WTC11 (cell line): ENCODE results near the gene LARGE1. TPM values are rescaled to one million over a fixed set of nuclear protein-coding genes. Genes with fewer than 3 reads are reported as not detected.

Experiments
- ATAC-seq: fragments of 200-7000 bp; cut with Tn5 transposase; 2 replicates; pipeline ENCODE4 v1.10.0; 2021; ENCODE audit warnings: mild to moderate bottlenecking, moderate library complexity
- CTCF ChIA-PET: fragments of 300-600 bp; sonication (Branson Sonifier 250); formaldehyde crosslinking; loops from one replicate; lab custom pipeline; 2021; ENCODE audit warnings: antibody characterized with exemption; lab: Charles Lee
- POLR2A ChIA-PET: fragments of 350-600 bp; sonication (Branson Sonifier 250); formaldehyde crosslinking; loops from one replicate; lab custom pipeline; 2021; ENCODE audit warnings: antibody characterized with exemption; lab: Charles Lee
- DNase-seq: peaks from one replicate; pipeline ENCODE4 v3.0.0; 2021; ENCODE audit warnings: low spot score
- H3K27ac Mint-ChIP-seq: 2 replicates; pipeline ENCODE4 v1.8.0; 2021; ENCODE audit warnings: mixed read lengths
- H3K27me3 Mint-ChIP-seq: 2 replicates; pipeline ENCODE4 v1.8.0; 2021; ENCODE audit warnings: low read depth, mild to moderate bottlenecking, moderate library complexity, mixed read lengths
- H3K36me3 Mint-ChIP-seq: 2 replicates; pipeline ENCODE4 v1.8.0; 2021; ENCODE audit warnings: mixed read lengths
- H3K4me1 Mint-ChIP-seq: 2 replicates; pipeline ENCODE4 v1.8.0; 2022; ENCODE audit warnings: mixed read lengths
- H3K4me3 Mint-ChIP-seq: 2 replicates; pipeline ENCODE4 v1.8.0; 2021; ENCODE audit warnings: mild to moderate bottlenecking, moderate library complexity, mixed read lengths
- H3K9me3 Mint-ChIP-seq: 2 replicates; pipeline ENCODE4 v1.8.0; 2021; ENCODE audit warnings: mixed read lengths
- ATF1 ChIP-seq: sonication (generic); formaldehyde crosslinking; IDR thresholded peaks from 2 replicates; pipeline ENCODE4 v1.8.1; 2023; ENCODE audit warnings: mild to moderate bottlenecking, moderate library complexity, missing genetic modification reagents
- CREM ChIP-seq: sonication (generic); formaldehyde crosslinking; IDR thresholded peaks from 2 replicates; pipeline ENCODE4 v1.8.1; 2022; ENCODE audit warnings: mild to moderate bottlenecking, missing genetic modification reagents, moderate library complexity
- ELF4 ChIP-seq: sonication (generic); formaldehyde crosslinking; IDR thresholded peaks from 2 replicates; pipeline ENCODE4 v1.8.1; 2022; ENCODE audit warnings: low read depth, mild to moderate bottlenecking, moderate library complexity, missing genetic modification reagents
- EMX1 ChIP-seq: fragments of 250-450 bp; sonication (Bioruptor Pico); IDR thresholded peaks from 2 replicates; pipeline ENCODE4 v1.8.0; 2021; ENCODE audit warnings: mild to moderate bottlenecking
- ESRRA ChIP-seq: sonication (generic); formaldehyde crosslinking; IDR thresholded peaks from 2 replicates; pipeline ENCODE4 v1.8.1; 2022; ENCODE audit warnings: mild to moderate bottlenecking, missing genetic modification reagents, borderline replicate concordance
- FOXK1 ChIP-seq: sonication (generic); formaldehyde crosslinking; IDR thresholded peaks from 2 replicates; pipeline ENCODE4 v1.8.0; 2022; ENCODE audit warnings: mild to moderate bottlenecking, moderate library complexity, missing genetic modification reagents
- FOXP1 ChIP-seq: sonication (generic); formaldehyde crosslinking; IDR thresholded peaks from 2 replicates; pipeline ENCODE4 v1.8.0; 2022; ENCODE audit warnings: missing genetic modification reagents, mild to moderate bottlenecking, moderate library complexity, borderline replicate concordance
- GABPB1 ChIP-seq: sonication (generic); formaldehyde crosslinking; IDR thresholded peaks from 2 replicates; pipeline ENCODE4 v1.8.1; 2023; ENCODE audit warnings: mild to moderate bottlenecking, missing genetic modification reagents
- JUN ChIP-seq: sonication (generic); formaldehyde crosslinking; IDR thresholded peaks from 2 replicates; pipeline ENCODE4 v1.8.0; 2023; ENCODE audit warnings: mild to moderate bottlenecking, missing genetic modification reagents
- NR2C2 ChIP-seq: sonication (generic); formaldehyde crosslinking; IDR thresholded peaks from 2 replicates; pipeline ENCODE4 v1.8.0; 2022; ENCODE audit warnings: mild to moderate bottlenecking, missing genetic modification reagents
- NR3C1 ChIP-seq: sonication (generic); formaldehyde crosslinking; conservative IDR thresholded peaks from 2 replicates; pipeline ENCODE4 v1.8.1; 2023; ENCODE audit warnings: low read depth, mild to moderate bottlenecking, missing genetic modification reagents
- RELA ChIP-seq: sonication (generic); formaldehyde crosslinking; IDR thresholded peaks from 2 replicates; pipeline ENCODE4 v1.8.1; 2022; ENCODE audit warnings: missing genetic modification reagents, mild to moderate bottlenecking, borderline replicate concordance
- SMAD3 ChIP-seq: sonication (generic); formaldehyde crosslinking; IDR thresholded peaks from 2 replicates; pipeline ENCODE4 v1.8.0; 2022; ENCODE audit warnings: missing genetic modification reagents, mild to moderate bottlenecking, borderline replicate concordance
- SP1 ChIP-seq: sonication (generic); formaldehyde crosslinking; conservative IDR thresholded peaks from 2 replicates; pipeline ENCODE4 v1.8.1; 2022; ENCODE audit warnings: missing genetic modification reagents
- TEAD1 ChIP-seq: sonication (generic); formaldehyde crosslinking; IDR thresholded peaks from 2 replicates; pipeline ENCODE4 v1.8.0; 2022; ENCODE audit warnings: mild to moderate bottlenecking, missing genetic modification reagents
- TP53 ChIP-seq: sonication (generic); formaldehyde crosslinking; IDR thresholded peaks from 2 replicates; pipeline ENCODE4 v1.8.1; 2023; ENCODE audit warnings: mild to moderate bottlenecking, missing genetic modification reagents
- ZBTB21 ChIP-seq: sonication (generic); formaldehyde crosslinking; IDR thresholded peaks from 2 replicates; pipeline ENCODE4 v1.8.1; 2023; ENCODE audit warnings: mild to moderate bottlenecking, missing genetic modification reagents, borderline replicate concordance
- ZNF219 ChIP-seq: sonication (generic); formaldehyde crosslinking; IDR thresholded peaks from 2 replicates; pipeline ENCODE4 v1.8.0; 2023; ENCODE audit warnings: missing genetic modification reagents, mild to moderate bottlenecking, borderline replicate concordance
- ZNF263 ChIP-seq: sonication (generic); formaldehyde crosslinking; IDR thresholded peaks from 2 replicates; pipeline ENCODE4 v1.8.1; 2022; ENCODE audit warnings: low read depth, mild to moderate bottlenecking, moderate library complexity, missing genetic modification reagents
- ZNF396 ChIP-seq: fragments of 250-450 bp; sonication (Bioruptor Pico); IDR thresholded peaks from 2 replicates; pipeline ENCODE4 v1.8.0; 2021; ENCODE audit warnings: mild to moderate bottlenecking, moderate library complexity, borderline replicate concordance
- ZNF423 ChIP-seq: fragments of 250-450 bp; sonication (Bioruptor Pico); IDR thresholded peaks from 2 replicates; pipeline ENCODE4 v2.1.2; 2022; ENCODE audit warnings: mild to moderate bottlenecking, moderate library complexity
- total RNA-seq: library from RNA; stranded (reverse); gene quantifications from 3 replicates; pipeline ENCODE4 v1.2.3, GENCODE V29; 2021
- TF ChIP-seq, protein P1 (sequence below): sonication (generic); formaldehyde crosslinking; IDR thresholded peaks from 2 replicates; pipeline ENCODE4 v1.8.1; 2022; ENCODE audit warnings: missing genetic modification reagents, borderline replicate concordance
- TF ChIP-seq, protein P2 (sequence below): sonication (generic); formaldehyde crosslinking; IDR thresholded peaks from 2 replicates; pipeline ENCODE4 v1.8.1; 2022; ENCODE audit warnings: mild to moderate bottlenecking, moderate library complexity, missing genetic modification reagents
- TF ChIP-seq, protein P3 (sequence below): sonication (generic); formaldehyde crosslinking; IDR thresholded peaks from 2 replicates; pipeline ENCODE4 v1.8.0; 2023; ENCODE audit warnings: missing genetic modification reagents
- TF ChIP-seq, protein P4 (sequence below): sonication (generic); formaldehyde crosslinking; IDR thresholded peaks from 2 replicates; pipeline ENCODE4 v1.8.0; 2022; ENCODE audit warnings: missing genetic modification reagents
- TF ChIP-seq, protein P5 (sequence below): sonication (generic); formaldehyde crosslinking; conservative IDR thresholded peaks from 2 replicates; pipeline ENCODE4 v1.8.1; 2022; ENCODE audit warnings: mild to moderate bottlenecking, missing genetic modification reagents

LARGE1 gene
- total RNA-seq, 1 experiment from 2014 or later = 72.6 TPM

DNA sequence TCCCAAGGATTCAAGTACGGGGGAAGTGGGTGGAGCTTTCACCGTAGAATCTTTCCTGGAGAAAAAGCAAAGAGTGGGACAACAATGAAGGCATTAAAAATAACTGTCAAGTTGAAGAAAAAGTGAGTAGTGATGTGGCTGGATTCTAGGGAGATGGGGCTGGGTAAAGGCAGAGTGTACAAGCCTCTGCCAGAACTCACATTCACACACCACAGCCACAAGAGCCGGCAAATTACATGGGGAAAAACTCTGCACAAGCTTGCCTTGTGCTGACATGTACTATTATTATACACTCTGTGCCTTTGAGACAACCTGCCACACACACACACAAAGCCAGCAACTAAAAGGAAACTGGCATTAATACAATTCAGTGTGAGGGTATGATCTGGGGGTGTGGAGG lies 182.6 kb downstream of the LARGE1 start (continued):
- TF ChIP-seq CREM (CRISPR knock-in tag) (no peak), FOXK1 (CRISPR knock-in tag) (no peak), ELF4 (no peak)
- TF ChIP-seq, all 79 proteins: peak for 0

DNA sequence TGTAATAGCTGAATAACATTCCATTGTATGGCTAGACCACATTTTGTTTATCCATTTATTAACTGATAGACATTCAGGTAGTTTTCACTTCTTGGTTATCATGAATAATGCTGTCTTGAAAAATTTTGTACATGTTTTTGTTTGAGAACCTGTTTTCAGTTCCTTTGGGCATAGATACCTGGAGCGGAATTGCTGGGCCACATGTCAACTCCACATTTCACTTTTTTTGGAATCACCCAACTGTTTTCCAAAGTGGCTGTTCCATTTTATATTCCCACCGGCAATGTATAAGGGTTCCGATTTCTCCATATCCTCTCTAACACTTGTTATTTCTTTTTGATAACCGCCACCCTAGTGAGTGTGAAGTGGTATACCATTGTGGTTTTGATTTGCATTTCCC lies 184.3 kb downstream of the LARGE1 start:
- Mint-ChIP-seq H3K9me3 (peaks cover 7% of the 10 kb centered on the region), H3K4me3 (no peak overlapping the region), H3K36me3 (peaks cover 18% of the 10 kb centered on the region), H3K4me1 (peaks cover 63% of the 10 kb centered on the region), H3K27ac (no peak overlapping the region), H3K27me3 (no peaks in the 10 kb centered on the region)
- no peak for DNase-seq
- CTCF ChIA-PET = no interaction called here
- TF ChIP-seq ZBTB21 (no peak), ZNF423 (CRISPR knock-in tag) (no peak), NR3C1 (no peak), JUN (CRISPR knock-in tag) (no peak), RELA (no peak), ZNF219 (CRISPR knock-in tag) (no peak), ESRRA (no peak), TP53 (CRISPR knock-in tag) (no peak), ATF1 (CRISPR knock-in tag) (no peak)
- TF ChIP-seq, protein P1, sequence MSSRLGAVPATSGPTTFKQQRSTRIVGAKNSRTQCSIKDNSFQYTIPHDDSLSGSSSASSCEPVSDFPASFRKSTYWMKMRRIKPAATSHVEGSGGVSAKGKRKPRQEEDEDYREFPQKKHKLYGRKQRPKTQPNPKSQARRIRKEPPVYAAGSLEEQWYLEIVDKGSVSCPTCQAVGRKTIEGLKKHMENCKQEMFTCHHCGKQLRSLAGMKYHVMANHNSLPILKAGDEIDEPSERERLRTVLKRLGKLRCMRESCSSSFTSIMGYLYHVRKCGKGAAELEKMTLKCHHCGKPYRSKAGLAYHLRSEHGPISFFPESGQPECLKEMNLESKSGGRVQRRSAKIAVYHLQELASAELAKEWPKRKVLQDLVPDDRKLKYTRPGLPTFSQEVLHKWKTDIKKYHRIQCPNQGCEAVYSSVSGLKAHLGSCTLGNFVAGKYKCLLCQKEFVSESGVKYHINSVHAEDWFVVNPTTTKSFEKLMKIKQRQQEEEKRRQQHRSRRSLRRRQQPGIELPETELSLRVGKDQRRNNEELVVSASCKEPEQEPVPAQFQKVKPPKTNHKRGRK (CRISPR knock-in tag) = no peak
- TF ChIP-seq, protein P2, sequence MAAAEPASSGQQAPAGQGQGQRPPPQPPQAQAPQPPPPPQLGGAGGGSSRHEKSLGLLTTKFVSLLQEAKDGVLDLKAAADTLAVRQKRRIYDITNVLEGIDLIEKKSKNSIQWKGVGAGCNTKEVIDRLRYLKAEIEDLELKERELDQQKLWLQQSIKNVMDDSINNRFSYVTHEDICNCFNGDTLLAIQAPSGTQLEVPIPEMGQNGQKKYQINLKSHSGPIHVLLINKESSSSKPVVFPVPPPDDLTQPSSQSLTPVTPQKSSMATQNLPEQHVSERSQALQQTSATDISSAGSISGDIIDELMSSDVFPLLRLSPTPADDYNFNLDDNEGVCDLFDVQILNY = no peak
- TF ChIP-seq, protein P3, sequence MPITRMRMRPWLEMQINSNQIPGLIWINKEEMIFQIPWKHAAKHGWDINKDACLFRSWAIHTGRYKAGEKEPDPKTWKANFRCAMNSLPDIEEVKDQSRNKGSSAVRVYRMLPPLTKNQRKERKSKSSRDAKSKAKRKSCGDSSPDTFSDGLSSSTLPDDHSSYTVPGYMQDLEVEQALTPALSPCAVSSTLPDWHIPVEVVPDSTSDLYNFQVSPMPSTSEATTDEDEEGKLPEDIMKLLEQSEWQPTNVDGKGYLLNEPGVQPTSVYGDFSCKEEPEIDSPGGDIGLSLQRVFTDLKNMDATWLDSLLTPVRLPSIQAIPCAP (CRISPR knock-in tag) = no peak
- POLR2A ChIA-PET = no interaction called here
- no peak for ATAC-seq

DNA sequence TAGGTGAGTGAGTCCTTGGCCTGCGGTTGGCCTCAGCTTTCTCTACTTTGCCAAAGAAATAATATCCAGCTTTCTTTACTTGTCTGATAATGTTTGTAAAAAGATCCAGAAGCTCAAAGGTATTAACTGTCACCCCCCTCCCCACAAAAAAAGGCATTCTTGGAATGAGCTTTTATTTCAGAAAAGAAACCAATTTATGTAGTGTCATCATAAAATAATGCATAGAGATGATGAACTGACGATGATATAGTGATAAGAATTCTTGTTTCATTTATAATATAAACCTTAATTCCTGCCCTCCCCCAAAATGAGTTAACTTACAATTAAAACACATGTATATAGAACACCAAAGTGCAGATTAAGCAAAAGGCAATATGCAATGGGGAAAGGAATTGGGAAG lies 191.4 kb downstream of the LARGE1 start:
- H3K27ac Mint-ChIP-seq = no peak overlapping the region
- H3K4me1 Mint-ChIP-seq = peaks cover 50% of the 10 kb centered on the region

DNA sequence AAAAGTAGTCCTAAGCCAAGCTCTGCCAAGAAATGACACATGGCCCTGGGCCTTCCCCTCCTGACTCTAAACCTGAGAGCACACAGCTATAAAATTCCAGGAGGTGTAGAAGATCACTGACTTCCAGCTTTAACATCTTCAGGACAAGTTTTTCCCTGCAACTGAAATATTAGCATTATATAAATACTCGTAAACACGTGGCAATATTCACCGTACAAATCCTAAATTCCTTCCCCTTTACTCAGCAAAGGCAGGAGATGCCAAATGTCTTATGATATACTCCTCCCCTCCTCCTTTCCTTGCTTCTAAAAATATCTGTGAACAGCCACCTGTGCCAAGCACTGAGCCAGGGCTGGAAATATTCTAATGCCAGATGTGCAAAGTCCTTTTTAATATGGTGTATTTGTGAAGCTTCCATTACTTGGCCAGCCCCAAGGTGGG lies 194.0 kb downstream of the LARGE1 start:
- Mint-ChIP-seq H3K36me3 (peaks cover under 1% of the 10 kb centered on the region; the same call in 1 of the 2 replicates), H3K27ac (no peak overlapping the region; the same call in 1 of the 2 replicates), H3K4me1 (peaks cover 49% of the 10 kb centered on the region), H3K4me3 (no peak overlapping the region), H3K27me3 (no peaks in the 10 kb centered on the region), H3K9me3 (peaks cover under 1% of the 10 kb centered on the region; the same call in 1 of the 2 replicates)
- DNase-seq = no peak
- ATAC-seq = no peak
- ChIA-PET CTCF (interaction anchor here (0.7 kb wide), 2 partner anchors 21 to 177 kb away, joined by 3 to 4 read pairs; no protein-coding TSS in a partner anchor), POLR2A (no interaction called here)
- TF ChIP-seq TEAD1 (CRISPR knock-in tag) (no peak), NR2C2 (CRISPR knock-in tag) (no peak), SP1 (CRISPR knock-in tag) (no peak), FOXP1 (CRISPR knock-in tag) (no peak)
- TF ChIP-seq, protein P4, sequence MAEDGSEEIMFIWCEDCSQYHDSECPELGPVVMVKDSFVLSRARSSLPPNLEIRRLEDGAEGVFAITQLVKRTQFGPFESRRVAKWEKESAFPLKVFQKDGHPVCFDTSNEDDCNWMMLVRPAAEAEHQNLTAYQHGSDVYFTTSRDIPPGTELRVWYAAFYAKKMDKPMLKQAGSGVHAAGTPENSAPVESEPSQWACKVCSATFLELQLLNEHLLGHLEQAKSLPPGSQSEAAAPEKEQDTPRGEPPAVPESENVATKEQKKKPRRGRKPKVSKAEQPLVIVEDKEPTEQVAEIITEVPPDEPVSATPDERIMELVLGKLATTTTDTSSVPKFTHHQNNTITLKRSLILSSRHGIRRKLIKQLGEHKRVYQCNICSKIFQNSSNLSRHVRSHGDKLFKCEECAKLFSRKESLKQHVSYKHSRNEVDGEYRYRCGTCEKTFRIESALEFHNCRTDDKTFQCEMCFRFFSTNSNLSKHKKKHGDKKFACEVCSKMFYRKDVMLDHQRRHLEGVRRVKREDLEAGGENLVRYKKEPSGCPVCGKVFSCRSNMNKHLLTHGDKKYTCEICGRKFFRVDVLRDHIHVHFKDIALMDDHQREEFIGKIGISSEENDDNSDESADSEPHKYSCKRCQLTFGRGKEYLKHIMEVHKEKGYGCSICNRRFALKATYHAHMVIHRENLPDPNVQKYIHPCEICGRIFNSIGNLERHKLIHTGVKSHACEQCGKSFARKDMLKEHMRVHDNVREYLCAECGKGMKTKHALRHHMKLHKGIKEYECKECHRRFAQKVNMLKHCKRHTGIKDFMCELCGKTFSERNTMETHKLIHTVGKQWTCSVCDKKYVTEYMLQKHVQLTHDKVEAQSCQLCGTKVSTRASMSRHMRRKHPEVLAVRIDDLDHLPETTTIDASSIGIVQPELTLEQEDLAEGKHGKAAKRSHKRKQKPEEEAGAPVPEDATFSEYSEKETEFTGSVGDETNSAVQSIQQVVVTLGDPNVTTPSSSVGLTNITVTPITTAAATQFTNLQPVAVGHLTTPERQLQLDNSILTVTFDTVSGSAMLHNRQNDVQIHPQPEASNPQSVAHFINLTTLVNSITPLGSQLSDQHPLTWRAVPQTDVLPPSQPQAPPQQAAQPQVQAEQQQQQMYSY (CRISPR knock-in tag) = no peak

More for the DNA sequence above, 191.4 kb downstream of the LARGE1 start:
- H3K36me3 Mint-ChIP-seq = no peaks in the 10 kb centered on the region
- ChIA-PET POLR2A (no interaction called here), CTCF (interaction anchor here (0.7 kb wide), 1 partner anchor 123 kb away, joined by 6 read pairs; no protein-coding TSS in a partner anchor)
- H3K27me3 Mint-ChIP-seq = no peaks in the 10 kb centered on the region
- DNase-seq (no peak), ATAC-seq (no peak)
- H3K4me3 Mint-ChIP-seq = no peak overlapping the region
- TF ChIP-seq GABPB1 (CRISPR knock-in tag) (no peak), SMAD3 (CRISPR knock-in tag) (no peak), ZNF396 (CRISPR knock-in tag) (no peak), ZNF423 (CRISPR knock-in tag) (no peak), ZNF263 (CRISPR knock-in tag) (no peak), EMX1 (no peak)
- TF ChIP-seq, protein P5, sequence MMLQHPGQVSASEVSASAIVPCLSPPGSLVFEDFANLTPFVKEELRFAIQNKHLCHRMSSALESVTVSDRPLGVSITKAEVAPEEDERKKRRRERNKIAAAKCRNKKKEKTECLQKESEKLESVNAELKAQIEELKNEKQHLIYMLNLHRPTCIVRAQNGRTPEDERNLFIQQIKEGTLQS (CRISPR knock-in tag) = no peak
- no peaks in the 10 kb centered on the region for H3K9me3 Mint-ChIP-seq
